IMR-90 (cell line): ENCODE data around the gene GRID1.

Source experiments
- MXI1 ChIP-seq: IDR thresholded peaks from 2 replicates; pipeline ENCODE4 v1.6.1; 2012; ENCODE audit warnings: low read depth, mild to moderate bottlenecking, low read length, moderate library complexity, borderline replicate concordance
- POLR2A ChIP-seq: IDR thresholded peaks from 2 replicates; pipeline ENCODE4 v1.6.1; 2012; ENCODE audit warnings: mild to moderate bottlenecking, low read depth, low read length
- RFX5 ChIP-seq: IDR thresholded peaks from 2 replicates; pipeline ENCODE4 v1.8.0; 2012; ENCODE audit warnings: low read depth, mild to moderate bottlenecking, low read length, moderate library complexity
- TF ChIP-seq, protein P1 (sequence below): conservative IDR thresholded peaks from 2 replicates; pipeline ENCODE4 v1.5.1; 2012; ENCODE audit warnings: mild to moderate bottlenecking, low read depth, low read length, improper control_type of control experiment

DNA sequence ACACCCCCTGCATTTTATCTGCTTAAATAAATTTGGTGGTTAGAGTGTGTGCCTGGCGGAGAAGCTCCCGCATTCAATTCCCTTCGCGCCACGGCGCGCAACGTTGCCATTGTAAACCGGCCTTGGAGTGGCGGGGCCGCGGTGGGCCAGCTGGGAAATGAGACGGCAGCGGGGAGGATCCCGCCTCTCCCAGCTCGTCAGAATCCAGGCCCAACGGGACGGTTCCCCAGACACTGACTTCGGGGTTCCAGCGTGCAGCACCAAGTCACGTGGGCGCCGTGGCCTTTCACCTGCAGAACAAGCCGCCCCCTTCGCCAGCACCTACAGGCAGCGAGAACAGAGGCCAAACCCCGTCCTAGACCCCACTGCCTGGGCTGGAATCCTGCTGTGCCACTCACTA lies 103.4 kb downstream of the GRID1 start:
- TF ChIP-seq, protein P1, sequence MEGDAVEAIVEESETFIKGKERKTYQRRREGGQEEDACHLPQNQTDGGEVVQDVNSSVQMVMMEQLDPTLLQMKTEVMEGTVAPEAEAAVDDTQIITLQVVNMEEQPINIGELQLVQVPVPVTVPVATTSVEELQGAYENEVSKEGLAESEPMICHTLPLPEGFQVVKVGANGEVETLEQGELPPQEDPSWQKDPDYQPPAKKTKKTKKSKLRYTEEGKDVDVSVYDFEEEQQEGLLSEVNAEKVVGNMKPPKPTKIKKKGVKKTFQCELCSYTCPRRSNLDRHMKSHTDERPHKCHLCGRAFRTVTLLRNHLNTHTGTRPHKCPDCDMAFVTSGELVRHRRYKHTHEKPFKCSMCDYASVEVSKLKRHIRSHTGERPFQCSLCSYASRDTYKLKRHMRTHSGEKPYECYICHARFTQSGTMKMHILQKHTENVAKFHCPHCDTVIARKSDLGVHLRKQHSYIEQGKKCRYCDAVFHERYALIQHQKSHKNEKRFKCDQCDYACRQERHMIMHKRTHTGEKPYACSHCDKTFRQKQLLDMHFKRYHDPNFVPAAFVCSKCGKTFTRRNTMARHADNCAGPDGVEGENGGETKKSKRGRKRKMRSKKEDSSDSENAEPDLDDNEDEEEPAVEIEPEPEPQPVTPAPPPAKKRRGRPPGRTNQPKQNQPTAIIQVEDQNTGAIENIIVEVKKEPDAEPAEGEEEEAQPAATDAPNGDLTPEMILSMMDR, result no peak
- TF ChIP-seq RFX5, result no peak
- no peak for TF ChIP-seq MXI1
- no peak for TF ChIP-seq POLR2A
